CD14-positive monocyte (primary cell): ENCODE results near the gene MBD2. TPM values are rescaled to one million over a fixed set of nuclear protein-coding genes. Genes with fewer than 3 reads are reported as not detected.
A peak's percentile ranks its signal among the peaks of the same experiment; 100 is the strongest.

ENCODE experiments used
- DNase-seq, 3 donors: peaks; one replicate each; pipeline ENCODE4 v3.0.0-alpha.2; 2011 to 2022
- H2AFZ ChIP-seq: 2 replicates; pipeline ENCODE4 v1.6.0; 2012; ENCODE audit warnings: mild to moderate bottlenecking, low read depth, low read length, inconsistent platforms; ENCODE audit not compliant: insufficient read depth, poor library complexity, severe bottlenecking
- H3K27ac ChIP-seq, 2 donors: 1 replicate in 1 of 2; 2 replicates in 1 of 2; pipeline ENCODE4 v1.5.1; 2012 to 2013; ENCODE audit warnings: low read length in 2 of 2, control low read depth in 1 of 2, inconsistent platforms in 1 of 2, low read depth in 1 of 2, mild to moderate bottlenecking in 1 of 2
- H3K27me3 ChIP-seq, 2 donors: one replicate each; pipeline versions ENCODE4 v1.6.0 to v1.6.1; 2011 to 2013; ENCODE audit warnings: low read length in 2 of 2; ENCODE audit not compliant: control insufficient read depth in 2 of 2, insufficient read depth in 2 of 2
- H3K36me3 ChIP-seq, 2 donors: replicated peaks in 1 of 2; 1 replicate in 1 of 2; 2 replicates in 1 of 2; pipeline versions ENCODE4 v1.5.1 to v1.6.1; 2012 to 2013; ENCODE audit warnings: low read length in 2 of 2, control low read depth in 1 of 2, inconsistent platforms in 1 of 2, mild to moderate bottlenecking in 1 of 2; ENCODE audit not compliant: insufficient read depth in 2 of 2, control insufficient read depth in 1 of 2
- H3K4me1 ChIP-seq, 2 donors: 1 replicate in 1 of 2; 2 replicates in 1 of 2; pipeline versions ENCODE4 v1.5.1 to v1.6.1; 2012 to 2013; ENCODE audit warnings: low read length in 2 of 2, control low read depth in 1 of 2, inconsistent platforms in 1 of 2, mild to moderate bottlenecking in 1 of 2, moderate library complexity in 1 of 2; ENCODE audit not compliant: insufficient read depth in 2 of 2, control insufficient read depth in 1 of 2
- H3K4me2 ChIP-seq: replicated peaks from 2 replicates; pipeline ENCODE3; 2012; ENCODE audit warnings: low read length, moderate library complexity, mild to moderate bottlenecking; ENCODE audit not compliant: poor library complexity, severe bottlenecking; ENCODE audit errors: extremely low read depth
- H3K4me3 ChIP-seq, 3 experiments: fragments of 200-600 bp in 1 of 3; sonication (generic) in 1 of 3; replicated peaks in 1 of 3; 1 replicate in 2 of 3; 2 replicates in 1 of 3; pipeline ENCODE4 v1.5.1; 2011 to 2013; ENCODE audit warnings: low read length in 3 of 3, mild to moderate bottlenecking in 3 of 3, control low read depth in 2 of 3, low read depth in 2 of 3, inconsistent platforms in 1 of 3, moderate library complexity in 1 of 3
- H3K79me2 ChIP-seq: 2 replicates; pipeline ENCODE4 v1.6.0; 2012; ENCODE audit warnings: mild to moderate bottlenecking, control low read depth, inconsistent platforms, low read length, moderate library complexity; ENCODE audit not compliant: insufficient read depth
- H3K9ac ChIP-seq: 2 replicates; pipeline ENCODE4 v1.6.0; 2017; ENCODE audit warnings: low read length, mild to moderate bottlenecking; ENCODE audit not compliant: insufficient read depth, poor library complexity, severe bottlenecking
- H3K9me3 ChIP-seq, 2 donors: replicated peaks in 1 of 2; 1 replicate in 1 of 2; 2 replicates in 1 of 2; pipeline versions ENCODE4 v1.5.1 to v1.6.1; 2012 to 2013; ENCODE audit warnings: low read length in 2 of 2, control low read depth in 1 of 2; ENCODE audit not compliant: control insufficient read depth in 1 of 2, insufficient read depth in 1 of 2
- H4K20me1 ChIP-seq: 2 replicates; pipeline ENCODE4 v1.6.0; 2012; ENCODE audit warnings: mild to moderate bottlenecking, low read length, control low read depth, moderate library complexity; ENCODE audit not compliant: insufficient read depth
- H3K27ac Mint-ChIP-seq, 7 donors: one replicate each; pipeline ENCODE4 v1.8.0; 2020; ENCODE audit warnings: mild to moderate bottlenecking in 7 of 7, mixed read lengths in 7 of 7, moderate library complexity in 6 of 7, inconsistent platforms in 2 of 7
- H3K27me3 Mint-ChIP-seq, 3 donors: one replicate each; pipeline ENCODE4 v1.8.0; 2021 to 2022; ENCODE audit warnings: low read depth in 3 of 3, mild to moderate bottlenecking in 3 of 3, mixed read lengths in 3 of 3, moderate library complexity in 3 of 3, inconsistent platforms in 1 of 3
- H3K36me3 Mint-ChIP-seq, 2 donors: one replicate each; pipeline ENCODE4 v1.8.0; 2020; ENCODE audit warnings: mixed read lengths in 2 of 2, inconsistent platforms in 1 of 2, mild to moderate bottlenecking in 1 of 2
- H3K4me1 Mint-ChIP-seq: one replicate; pipeline ENCODE4 v1.8.0; 2020; ENCODE audit warnings: mild to moderate bottlenecking, mixed read lengths
- H3K4me3 Mint-ChIP-seq, 2 donors: one replicate each; pipeline ENCODE4 v1.8.0; 2020; ENCODE audit warnings: mild to moderate bottlenecking in 2 of 2, mixed read lengths in 2 of 2, moderate library complexity in 1 of 2
- H3K9me3 Mint-ChIP-seq, 7 donors: one replicate each; pipeline ENCODE4 v1.8.0; 2020 to 2022; ENCODE audit warnings: mixed read lengths in 7 of 7, mild to moderate bottlenecking in 6 of 7, moderate library complexity in 6 of 7, inconsistent platforms in 2 of 7
- WGBS: methylation state at CpG from one replicate; pipeline ENCODE4 v1.1.5; 2013; ENCODE audit warnings: missing lambda C conversion rate; ENCODE audit not compliant: insufficient coverage; 5-methylcytosine and 5-hydroxymethylcytosine counted together
- intact Hi-C, 2 donors: fragments of 100-400 bp; cut with micrococcal nuclease; formaldehyde crosslinking; loops; one replicate each; pipeline versions ENCODE4 v1.15.0 to v1.15.1; 2023
- polyA plus RNA-seq, 3 donors: library from polyadenylated mRNA; depleted of rRNA in 1 of 3; unstranded in 2 of 3; stranded (reverse) in 1 of 3; fragments of 300-500 nt in 2 of 3; fragments of >200 nt in 1 of 3; fragmentation: Illumina TruSeq in 2 of 3; gene quantifications; 1 replicate in 2 of 3; 2 replicates in 1 of 3; pipeline ENCODE4 v1.2.3, GENCODE V29; 2012 to 2021
- TF ChIP-seq, protein P1 (sequence below): fragments of 200-600 bp; IDR thresholded peaks from one replicate; pipeline ENCODE4 v1.8.0; 2022; ENCODE audit warnings: antibody characterized with exemption, mild to moderate bottlenecking

MBD2 gene
- polyA plus RNA-seq, 3 donors, result 11.6 to 64.9 (median 25.2) TPM

- WGBS, result 8% methylated on average over 5 of the region's 6 CpGs
- Histone ChIP-seq H4K20me1 (no peaks in the 10 kb centered on the region), H2AFZ (peak overlapping the region; percentile 43), H3K4me1 (no peaks in the 10 kb centered on the region), H3K79me2 (no peaks in the 10 kb centered on the region), H3K9ac (no peak overlapping the region), H3K4me3 (peak overlapping the region in 2 of 3 experiments; percentile 26 to 27), H3K9me3 (no peaks in the 10 kb centered on the region), H3K27ac (no peak overlapping the region), H3K4me2 (peak overlapping the region; percentile 34), H3K36me3 (no peaks in the 10 kb centered on the region), H3K27me3 (peaks cover 3 to 10% of the 10 kb centered on the region in 2 donors)
- intact Hi-C loops, result no loop called here
- DNase-seq, result peak in 1 of 3 donors; percentile 7
- no peak overlapping the region for H3K27ac Mint-ChIP-seq
- TF ChIP-seq, protein P1, sequence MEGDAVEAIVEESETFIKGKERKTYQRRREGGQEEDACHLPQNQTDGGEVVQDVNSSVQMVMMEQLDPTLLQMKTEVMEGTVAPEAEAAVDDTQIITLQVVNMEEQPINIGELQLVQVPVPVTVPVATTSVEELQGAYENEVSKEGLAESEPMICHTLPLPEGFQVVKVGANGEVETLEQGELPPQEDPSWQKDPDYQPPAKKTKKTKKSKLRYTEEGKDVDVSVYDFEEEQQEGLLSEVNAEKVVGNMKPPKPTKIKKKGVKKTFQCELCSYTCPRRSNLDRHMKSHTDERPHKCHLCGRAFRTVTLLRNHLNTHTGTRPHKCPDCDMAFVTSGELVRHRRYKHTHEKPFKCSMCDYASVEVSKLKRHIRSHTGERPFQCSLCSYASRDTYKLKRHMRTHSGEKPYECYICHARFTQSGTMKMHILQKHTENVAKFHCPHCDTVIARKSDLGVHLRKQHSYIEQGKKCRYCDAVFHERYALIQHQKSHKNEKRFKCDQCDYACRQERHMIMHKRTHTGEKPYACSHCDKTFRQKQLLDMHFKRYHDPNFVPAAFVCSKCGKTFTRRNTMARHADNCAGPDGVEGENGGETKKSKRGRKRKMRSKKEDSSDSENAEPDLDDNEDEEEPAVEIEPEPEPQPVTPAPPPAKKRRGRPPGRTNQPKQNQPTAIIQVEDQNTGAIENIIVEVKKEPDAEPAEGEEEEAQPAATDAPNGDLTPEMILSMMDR, result peak; percentile 80
- peak overlapping the region; percentile 42 to 81 for H3K4me3 Mint-ChIP-seq
- H3K27me3 Mint-ChIP-seq, result peaks cover 4 to 8% (median 7%) of the 10 kb centered on the region in 3 donors
- H3K36me3 Mint-ChIP-seq, result no peaks in the 10 kb centered on the region
- no peaks in the 10 kb centered on the region for H3K9me3 Mint-ChIP-seq
- H3K4me1 Mint-ChIP-seq, result peaks cover 7% of the 10 kb centered on the region
Measured at GRCh38 chr18:54119524-54120019, 104.9 kb downstream of the MBD2 start.

DNA sequence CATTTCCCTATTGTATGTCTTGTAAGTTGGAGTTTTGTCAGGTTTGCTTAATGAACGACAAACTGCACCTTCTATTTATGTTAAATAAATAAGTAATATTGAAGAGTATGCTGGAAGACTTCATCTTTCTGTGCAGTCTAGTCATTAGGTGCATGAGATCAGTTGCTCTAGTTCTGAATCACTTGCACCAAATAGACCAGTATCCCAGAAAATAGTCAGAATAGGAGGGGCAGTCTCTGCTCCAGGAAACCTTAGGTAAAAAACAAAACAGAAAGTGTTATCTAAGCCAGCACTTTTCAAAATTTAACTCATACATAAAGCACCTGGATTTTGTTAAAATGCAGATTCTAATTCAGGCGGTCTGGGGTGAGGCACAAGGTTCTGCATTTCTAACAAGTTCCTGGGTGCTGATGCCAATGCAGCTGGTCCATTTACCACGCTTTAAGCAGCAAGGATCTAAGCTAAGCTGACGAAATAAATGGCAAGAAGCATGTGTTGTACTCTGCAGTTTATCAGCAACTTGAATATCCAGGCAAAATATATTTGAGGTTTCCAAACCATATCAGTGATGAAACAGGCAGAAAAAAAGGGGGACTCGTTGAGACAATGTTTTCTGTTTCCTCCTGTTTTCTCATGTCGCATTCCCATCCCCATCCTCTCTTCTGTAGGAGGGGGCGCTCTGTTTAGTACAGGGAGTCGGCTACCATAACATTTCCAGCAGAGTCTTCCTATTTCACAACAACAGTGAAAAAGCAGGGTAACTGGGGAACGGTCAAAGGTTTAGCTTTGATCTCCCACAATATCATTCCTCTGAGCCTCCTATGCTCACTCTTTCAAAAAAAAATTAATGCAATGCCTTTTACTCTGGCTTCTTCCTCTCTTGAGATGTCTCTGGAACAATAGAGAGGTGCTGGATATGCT is 106.4 kb downstream of the MBD2 start:
- H3K4me3 Mint-ChIP-seq, result no peak overlapping the region

More for the DNA sequence above, 106.4 kb downstream of the MBD2 start:
- Histone ChIP-seq H3K4me2 (no peak overlapping the region), H3K4me1 (no peaks in the 10 kb centered on the region), H3K27ac (no peak overlapping the region), H3K9ac (no peak overlapping the region), H3K9me3 (no peaks in the 10 kb centered on the region), H3K4me3 (no peak overlapping the region), H4K20me1 (no peaks in the 10 kb centered on the region), H2AFZ (no peak overlapping the region), H3K36me3 (no peaks in the 10 kb centered on the region), H3K79me2 (no peaks in the 10 kb centered on the region), H3K27me3 (peaks cover 7 to 17% of the 10 kb centered on the region in 2 donors)
- Mint-ChIP-seq H3K4me1 (peaks cover 7% of the 10 kb centered on the region), H3K27me3 (peaks cover 2 to 13% (median 7%) of the 10 kb centered on the region in 3 donors), H3K27ac (no peak overlapping the region), H3K36me3 (no peaks in the 10 kb centered on the region), H3K9me3 (no peaks in the 10 kb centered on the region)
- TF ChIP-seq, protein P1, result no peak
- intact Hi-C loops, result no loop called here
- no peak for DNase-seq
- 80% methylated on average over 2 of the region's 9 CpGs for WGBS
